NCI-H226 (cell line): ENCODE data around the gene IMMP2L.

ENCODE experiments used
- DNase-seq: peaks from one replicate; pipeline ENCODE4 v3.0.0-alpha.2; 2015

IMMP2L gene

GRCh38 chr7:111138193-111138569 lies 424.1 kb downstream of the IMMP2L start:
- DNase-seq: peak; percentile 22

GRCh38 chr7:111137296-111138192 lies 424.7 kb downstream of the IMMP2L start:
- DNase-seq: peak; percentile 60

GRCh38 chr7:111132833-111133232 lies 429.5 kb downstream of the IMMP2L start:
- DNase-seq: peak; percentile 6

DNA sequence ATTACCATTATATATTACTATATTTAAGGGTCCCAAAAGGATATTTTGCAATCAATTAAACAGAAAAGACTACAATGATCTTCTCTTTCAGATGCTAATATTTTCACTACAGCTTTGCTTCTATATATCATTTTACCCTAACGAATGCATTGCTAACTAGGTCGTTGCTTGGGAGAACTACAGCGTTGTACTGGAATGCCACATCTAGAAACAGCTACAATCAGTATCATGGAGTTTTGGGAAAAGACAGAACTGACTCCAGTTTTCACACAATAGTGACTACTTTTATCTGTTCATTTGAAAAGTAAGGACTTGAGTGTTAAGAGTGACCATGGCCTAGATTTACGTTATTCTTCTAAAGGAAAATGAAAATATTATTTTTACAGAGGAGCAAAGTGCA lies 432.9 kb downstream of the IMMP2L start:
- no peak for DNase-seq

DNA sequence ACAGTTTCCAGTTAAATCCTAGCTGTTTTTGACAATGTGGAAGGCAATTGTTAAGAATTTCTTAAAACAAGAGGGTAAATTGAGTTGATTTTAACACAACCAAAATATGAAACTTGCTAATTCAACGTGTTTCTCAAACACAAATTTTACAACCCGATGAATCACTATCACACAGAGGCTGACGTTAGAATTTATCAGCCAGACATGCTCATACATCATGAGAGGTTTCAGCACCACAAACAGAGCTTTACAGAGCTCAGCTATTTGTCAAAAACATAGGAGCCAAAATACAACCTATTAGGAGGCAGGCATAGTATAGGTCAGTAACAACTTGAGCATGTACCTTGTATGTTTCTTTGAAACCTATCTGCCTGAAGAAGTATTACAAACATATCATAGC lies 435.3 kb downstream of the IMMP2L start:
- peak; percentile 58 for DNase-seq

DNA sequence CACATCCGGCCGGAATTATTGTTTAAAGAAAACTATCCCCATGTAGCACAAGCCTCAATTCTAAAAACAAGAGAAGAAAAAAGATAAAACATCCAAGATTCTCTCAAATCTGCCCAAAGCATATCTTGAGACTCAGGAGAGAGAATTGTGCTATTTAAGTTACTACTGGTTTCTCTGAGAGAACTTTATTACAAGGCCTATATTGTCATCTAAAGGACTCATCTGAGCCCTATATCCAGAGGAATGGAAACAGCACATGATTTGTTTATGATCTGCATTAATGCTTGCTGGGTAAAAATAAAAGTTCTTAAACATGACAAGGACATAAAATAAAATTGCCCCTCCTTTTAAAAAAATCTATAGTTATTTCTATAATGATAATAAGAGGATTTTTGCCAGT lies 446.3 kb downstream of the IMMP2L start:
- DNase-seq: no peak

- DNase-seq: peak; percentile 69
Observed at GRCh38 chr7:111113263-111114017, 448.9 kb downstream of the IMMP2L start.

GRCh38 chr7:111112439-111112838 lies 449.9 kb downstream of the IMMP2L start:
- DNase-seq: no peak

DNA sequence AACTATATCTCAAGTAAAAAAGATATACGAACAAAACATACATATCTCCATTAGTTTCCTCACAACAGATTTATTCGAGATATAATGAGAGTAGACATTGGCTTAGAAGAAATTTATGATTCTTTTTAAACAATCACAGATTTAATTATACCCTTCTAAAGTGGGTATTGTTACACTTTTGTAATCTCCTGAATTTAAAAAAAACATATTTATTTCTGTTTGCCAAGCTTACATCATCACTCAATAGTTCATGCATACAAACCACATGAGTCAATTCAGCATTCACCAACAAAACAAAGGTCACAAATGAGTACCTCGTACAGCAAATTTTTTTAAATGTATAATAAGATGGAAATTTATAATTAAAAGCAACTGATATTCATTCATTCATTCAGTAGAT lies 453.8 kb downstream of the IMMP2L start:
- peak; percentile 31 for DNase-seq

GRCh38 chr7:111108000-111108399 lies 454.3 kb downstream of the IMMP2L start:
- DNase-seq: no peak

DNA sequence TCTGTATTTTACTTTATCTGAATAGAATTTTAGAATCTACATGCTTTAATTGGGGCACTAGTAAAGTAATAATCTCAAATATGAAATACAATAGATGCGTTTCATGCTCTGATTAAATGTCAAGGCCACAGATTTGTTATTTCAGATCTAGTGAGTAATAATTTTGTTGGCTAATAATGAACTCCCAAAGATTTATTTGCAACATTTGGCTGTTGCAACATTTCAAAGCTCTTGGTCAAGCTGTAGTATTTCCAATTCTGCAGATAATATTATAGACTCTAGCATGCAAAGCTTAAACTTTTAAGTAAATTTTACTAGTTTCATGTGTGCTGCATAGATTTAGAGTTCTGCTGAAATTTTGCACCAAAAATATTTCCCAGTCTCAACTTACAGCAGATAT lies 454.7 kb downstream of the IMMP2L start:
- no peak for DNase-seq

- no peak for DNase-seq
Observed at GRCh38 chr7:111105269-111105668, 457.0 kb downstream of the IMMP2L start.

DNA sequence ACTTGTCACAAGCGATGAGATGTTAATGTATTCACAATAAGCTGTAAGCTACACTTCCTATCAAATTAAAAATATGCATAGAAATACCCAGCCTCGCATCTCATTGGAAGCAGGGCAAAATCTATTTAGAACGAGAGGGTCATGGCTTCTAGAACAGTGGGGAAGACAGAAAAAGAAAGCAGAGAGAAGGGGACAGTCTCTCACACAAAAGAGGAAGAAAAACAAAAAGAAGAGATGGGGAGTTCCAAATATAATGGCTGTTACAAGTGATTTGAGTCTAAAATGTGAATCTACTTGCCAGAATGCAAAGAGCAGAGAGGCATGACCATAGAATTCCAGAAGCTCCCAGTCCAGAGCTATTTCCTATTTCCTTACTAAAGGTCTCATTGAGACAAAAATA lies 457.6 kb downstream of the IMMP2L start:
- DNase-seq: no peak

DNA sequence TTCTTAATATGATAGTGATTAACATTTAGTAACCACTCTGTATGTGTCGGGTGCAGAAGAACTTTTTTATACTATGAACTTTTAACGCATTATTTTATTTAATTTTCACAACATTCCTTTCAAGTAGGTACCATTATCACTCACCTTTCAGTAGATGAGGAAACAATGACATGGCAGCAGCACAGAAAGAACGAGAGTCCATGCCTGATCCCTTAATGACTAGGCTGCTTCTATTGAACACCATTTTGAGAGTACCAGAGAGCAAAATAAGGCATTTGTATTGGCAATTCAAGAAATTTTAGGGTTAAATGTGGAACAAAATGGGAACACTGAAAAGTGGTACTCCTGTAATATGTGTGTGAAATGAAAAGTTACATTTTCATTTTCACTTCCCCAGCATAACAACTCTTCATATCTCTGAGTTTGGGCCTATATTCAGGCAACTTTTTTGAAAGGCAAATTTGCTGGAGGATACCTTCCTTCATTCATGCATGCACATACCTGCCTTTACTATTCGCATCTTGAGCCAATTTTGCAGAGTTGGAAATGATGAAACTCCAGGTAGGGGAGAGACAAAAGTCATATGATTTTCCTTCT lies 458.5 kb downstream of the IMMP2L start:
- DNase-seq: no peak

GRCh38 chr7:111103136-111103535 lies 459.2 kb downstream of the IMMP2L start:
- DNase-seq: no peak

- no peak for DNase-seq
Observed at GRCh38 chr7:111101856-111102646, 460.2 kb downstream of the IMMP2L start.

- DNase-seq: no peak
Observed at GRCh38 chr7:111098926-111099250, 463.4 kb downstream of the IMMP2L start.

GRCh38 chr7:111098011-111098925 lies 464.0 kb downstream of the IMMP2L start:
- DNase-seq: peak; percentile 27

- DNase-seq: no peak
Observed at GRCh38 chr7:111096997-111097396, 465.3 kb downstream of the IMMP2L start.

DNA sequence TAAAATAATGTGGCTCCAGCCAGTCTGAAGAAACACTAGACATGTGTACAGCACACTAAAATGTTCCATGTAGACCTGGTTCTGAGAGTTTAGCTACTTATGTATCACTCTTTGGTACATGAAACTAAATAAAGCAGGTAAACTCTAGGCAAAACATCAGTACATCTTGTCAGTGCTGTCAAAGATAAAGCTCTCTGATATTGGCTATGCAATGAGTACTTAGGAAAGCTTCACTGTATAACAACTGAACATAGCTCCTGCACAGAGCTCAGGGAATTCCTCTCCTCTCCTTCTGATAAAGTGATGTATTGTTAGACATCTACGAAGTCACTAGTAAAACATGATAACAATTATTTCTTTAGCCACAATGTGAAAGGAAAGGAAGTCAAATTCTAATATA lies 467.9 kb downstream of the IMMP2L start:
- no peak for DNase-seq

GRCh38 chr7:111093496-111093895 lies 468.8 kb downstream of the IMMP2L start:
- no peak for DNase-seq
